Putamen (tissue), 1 donor: ENCODE data around the gene FCAR.
"Not testable (repeated sequence)": the region's sequence is repeated elsewhere in the genome, so short reads cannot be mapped to it uniquely, and the experiment has no call there.

Source experiments
- DNase-seq: peaks from one replicate; pipeline ENCODE4 v3.0.0-alpha.2; 2016; ENCODE audit warnings: low spot score

Gene FCAR

DNA sequence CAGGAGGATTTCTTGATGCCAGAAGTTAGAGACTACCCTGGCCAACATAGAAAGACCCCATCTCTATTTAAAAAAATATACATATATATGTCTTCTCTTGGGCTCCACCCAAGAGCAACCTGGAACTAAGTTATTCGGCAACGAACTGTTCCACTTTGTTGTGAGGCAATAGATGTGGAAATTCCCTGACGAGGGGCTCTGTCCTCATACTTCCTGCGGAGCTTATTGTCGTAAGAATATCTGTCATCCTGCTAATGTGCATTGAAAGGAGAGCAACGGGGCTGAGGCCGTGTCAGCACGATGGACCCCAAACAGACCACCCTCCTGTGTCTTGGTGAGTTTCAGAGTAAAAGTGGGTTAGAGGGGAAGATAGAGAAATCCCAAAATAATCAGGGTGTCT, at the start of gene FCAR:
Gene FCAR (plus strand): TSS at position 246 of the 400 bp plus-strand sequence. CDS start 55 bp downstream, at position 301.
- DNase-seq, result no peak

- DNase-seq, result not testable (repeated sequence)
Observed at GRCh38 chr19:54824416-54824815, 49.6 kb upstream of the FCAR start.

DNA sequence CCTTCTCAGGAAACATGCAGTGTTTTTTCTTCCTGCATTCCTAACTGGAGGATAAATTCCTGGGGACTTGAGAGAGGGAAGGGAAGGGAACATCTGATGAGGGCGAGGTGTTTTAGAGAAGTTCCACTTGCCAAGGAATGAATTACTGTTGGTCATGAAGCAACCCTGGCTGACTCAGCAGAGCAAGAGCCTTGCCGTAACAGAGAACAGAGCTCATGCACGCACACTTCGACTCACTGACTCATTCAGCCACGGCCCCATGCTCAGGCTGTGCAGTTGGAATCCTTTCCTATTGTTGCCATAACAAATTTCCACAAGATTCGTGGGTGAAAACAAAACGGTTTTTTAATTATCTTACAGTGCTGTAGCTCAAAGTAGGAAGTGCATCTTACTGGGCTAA, 48.7 kb upstream of the FCAR start:
- not testable (repeated sequence) for DNase-seq

DNA sequence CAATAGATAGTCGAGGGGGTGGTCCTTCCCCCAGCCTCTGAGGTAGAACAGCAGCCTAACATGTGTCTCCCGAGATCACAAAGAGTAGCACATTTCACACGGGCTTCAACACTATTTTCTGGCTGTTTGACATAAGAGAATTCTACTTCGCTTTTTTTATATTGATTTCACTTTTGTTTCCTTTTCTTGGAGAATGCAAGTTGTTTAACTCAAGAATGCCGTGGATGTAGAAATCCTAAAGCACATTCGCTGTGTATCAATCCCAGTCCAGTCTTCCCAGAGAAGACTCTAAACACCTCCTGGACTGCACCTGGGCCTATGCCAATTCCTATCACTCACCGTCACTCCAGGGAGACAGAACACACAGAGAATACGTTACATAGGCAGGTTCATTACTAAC, 46.0 kb upstream of the FCAR start:
- DNase-seq, result not testable (repeated sequence)

DNA sequence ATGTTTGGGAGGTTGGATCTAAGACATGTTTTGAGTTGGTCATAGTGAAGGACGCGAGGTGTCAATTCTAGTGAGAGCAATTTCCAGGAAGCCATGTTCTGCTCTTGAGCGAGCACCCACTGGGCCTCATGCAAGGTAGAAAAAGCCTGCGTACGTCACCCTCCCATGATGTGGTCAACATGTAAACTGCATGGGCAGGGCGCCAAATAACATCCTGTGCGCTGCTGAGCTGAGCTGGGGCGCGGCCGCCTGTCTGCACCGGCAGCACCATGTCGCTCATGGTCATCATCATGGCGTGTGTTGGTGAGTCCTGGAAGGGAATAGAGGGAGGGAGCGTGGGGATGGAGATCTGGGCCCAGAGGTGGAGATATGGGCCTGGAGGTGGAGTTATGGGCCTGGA, 41.5 kb upstream of the FCAR start, which contains the start of gene KIR2DS4:
Gene KIR2DS4 (plus strand): TSS at position 181 of the 400 bp plus-strand sequence.
- DNase-seq, result not testable (repeated sequence)

DNA sequence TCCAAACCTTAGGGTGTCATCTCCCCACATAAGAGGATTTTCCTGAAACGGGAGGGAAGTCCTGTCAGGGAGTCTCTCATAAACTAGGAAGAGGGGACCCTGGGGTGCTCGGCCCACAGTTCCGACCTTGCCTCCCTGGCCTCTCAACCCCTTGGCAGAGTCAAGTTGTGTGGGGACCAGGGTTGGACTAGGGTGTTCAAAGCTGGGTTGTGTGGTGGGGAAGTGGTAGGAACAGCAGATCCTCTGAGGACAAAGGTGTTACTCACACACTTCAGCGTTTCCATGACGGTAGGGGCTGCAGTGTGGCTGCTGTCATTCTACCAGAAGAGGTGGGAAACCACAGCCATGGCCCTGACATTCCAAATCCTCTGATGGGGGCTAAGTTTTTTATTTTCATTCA, 38.9 kb upstream of the FCAR start:
- not testable (repeated sequence) for DNase-seq

GRCh38 chr19:54837522-54837921, 36.5 kb upstream of the FCAR start:
- not testable (repeated sequence) for DNase-seq

DNA sequence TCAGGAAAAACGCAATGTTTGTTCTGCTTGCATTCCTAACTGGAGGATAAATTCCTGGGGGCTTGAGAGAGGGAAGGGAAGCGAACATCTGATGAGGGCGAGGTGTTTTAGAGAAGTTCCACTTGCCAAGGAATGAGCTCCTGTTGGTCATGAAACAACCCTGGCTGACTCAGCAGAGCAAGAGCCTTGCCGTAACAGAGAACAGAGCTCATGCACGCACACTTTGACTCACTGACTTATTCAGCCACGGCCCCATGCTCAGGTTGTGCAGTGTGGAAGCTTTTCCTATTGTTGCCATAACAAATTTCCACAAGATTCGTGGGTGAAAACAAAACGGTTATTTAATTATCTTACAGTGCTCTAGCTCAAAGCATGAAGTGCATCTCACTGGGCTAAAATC, 30.9 kb upstream of the FCAR start:
- DNase-seq, result not testable (repeated sequence)

GRCh38 chr19:54850061-54850640, 23.9 kb upstream of the FCAR start, which contains the start of gene KIR3DL2:
TSS of gene KIR3DL2 (plus strand) at chr19:54850443. CDS start at chr19:54850476, 33 bp downstream.
- DNase-seq, result not testable (repeated sequence)

DNA sequence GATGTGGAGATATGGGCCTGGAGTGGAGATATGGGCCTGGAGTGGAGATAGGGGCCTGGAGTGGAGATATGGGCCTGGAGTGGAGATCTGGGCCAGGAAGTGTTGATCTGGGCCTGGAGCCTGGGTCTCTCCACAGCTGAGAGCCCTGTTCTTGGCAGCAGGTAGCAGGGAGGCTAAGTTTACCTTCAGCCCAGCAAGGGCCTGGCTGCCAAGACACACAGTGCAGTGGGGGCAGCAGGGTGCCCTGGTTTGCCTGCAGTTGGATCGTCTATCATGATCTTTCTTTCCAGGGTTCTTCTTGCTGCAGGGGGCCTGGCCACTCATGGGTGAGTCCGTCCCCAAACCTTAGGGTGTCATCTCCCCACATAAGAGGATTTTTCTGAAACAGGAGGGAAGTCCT, 23.1 kb upstream of the FCAR start:
- no peak for DNase-seq

DNA sequence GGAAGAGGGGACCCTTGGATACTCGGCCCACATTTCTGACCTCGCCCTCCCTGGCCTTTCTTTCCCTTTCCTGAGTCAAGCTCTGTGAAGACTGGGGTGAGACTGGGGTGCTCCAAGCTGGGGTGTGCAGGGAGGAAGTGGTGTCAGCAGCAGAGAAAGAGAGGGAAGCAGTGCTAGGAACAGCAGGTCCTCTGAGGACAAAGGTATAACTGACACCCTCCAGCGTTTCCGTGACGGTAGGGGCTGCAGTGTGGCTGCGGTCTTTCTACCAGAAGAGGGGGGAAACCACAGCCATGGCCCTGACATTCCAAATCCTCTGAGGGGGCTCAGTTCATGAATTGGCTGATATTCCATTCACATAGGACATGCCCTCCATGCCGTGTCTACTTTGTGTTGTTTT, 22.7 kb upstream of the FCAR start:
- no peak for DNase-seq

DNA sequence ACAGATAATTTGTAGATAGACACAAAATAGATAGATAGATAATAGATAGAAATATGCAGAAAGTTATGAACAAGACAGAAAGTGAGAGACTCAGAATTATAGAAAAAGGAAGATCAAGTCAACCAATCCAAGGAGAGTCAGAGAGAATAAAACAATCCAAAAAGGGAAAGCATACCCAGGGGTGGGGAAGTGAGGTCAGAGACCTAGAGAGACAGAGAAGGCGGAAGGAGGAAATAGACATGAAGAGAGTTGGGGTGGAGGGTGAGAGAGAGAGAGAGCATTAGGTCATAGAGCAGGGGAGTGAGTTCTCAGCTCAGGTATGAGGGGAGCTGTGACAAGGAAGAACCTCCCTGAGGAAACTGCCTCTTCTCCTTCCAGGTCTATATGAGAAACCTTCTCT, 18.8 kb upstream of the FCAR start:
- DNase-seq, result not testable (repeated sequence)

- DNase-seq, result not testable (repeated sequence)
Observed at GRCh38 chr19:54858476-54858875, 15.6 kb upstream of the FCAR start.

- not testable (repeated sequence) for DNase-seq
Observed at GRCh38 chr19:54859421-54859820, 14.6 kb upstream of the FCAR start.

DNA sequence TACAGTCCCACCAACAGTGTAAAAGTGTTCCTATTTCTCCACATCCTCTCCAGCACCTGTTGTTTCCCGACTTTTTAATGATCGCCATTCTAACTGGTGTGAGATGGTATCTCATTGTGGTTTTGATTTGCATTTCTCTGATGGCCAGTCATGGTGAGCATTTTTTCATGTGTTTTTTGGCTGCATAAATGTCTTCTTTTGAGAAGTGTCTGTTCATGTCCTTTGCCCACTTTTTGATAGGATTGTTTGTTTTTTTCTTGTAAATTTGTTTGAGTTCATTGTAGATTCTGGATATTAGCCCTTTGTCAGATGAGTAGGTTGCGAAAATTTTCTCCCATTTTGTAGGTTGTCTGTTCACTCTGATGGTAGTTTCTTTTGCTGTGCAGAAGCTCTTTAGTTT, 10.6 kb upstream of the FCAR start:
- DNase-seq, result not testable (repeated sequence)

- no peak for DNase-seq
Observed at GRCh38 chr19:54871696-54872095, 2.3 kb upstream of the FCAR start.

GRCh38 chr19:54875506-54875905, 1.5 kb downstream of the FCAR start:
- DNase-seq, result peak; percentile 10

GRCh38 chr19:54877471-54877870, 3.4 kb downstream of the FCAR start:
- no peak for DNase-seq

GRCh38 chr19:54881884-54882283, 7.8 kb downstream of the FCAR start:
- no peak for DNase-seq

- DNase-seq, result no peak
Observed at GRCh38 chr19:54882758-54883157, 8.7 kb downstream of the FCAR start.

DNA sequence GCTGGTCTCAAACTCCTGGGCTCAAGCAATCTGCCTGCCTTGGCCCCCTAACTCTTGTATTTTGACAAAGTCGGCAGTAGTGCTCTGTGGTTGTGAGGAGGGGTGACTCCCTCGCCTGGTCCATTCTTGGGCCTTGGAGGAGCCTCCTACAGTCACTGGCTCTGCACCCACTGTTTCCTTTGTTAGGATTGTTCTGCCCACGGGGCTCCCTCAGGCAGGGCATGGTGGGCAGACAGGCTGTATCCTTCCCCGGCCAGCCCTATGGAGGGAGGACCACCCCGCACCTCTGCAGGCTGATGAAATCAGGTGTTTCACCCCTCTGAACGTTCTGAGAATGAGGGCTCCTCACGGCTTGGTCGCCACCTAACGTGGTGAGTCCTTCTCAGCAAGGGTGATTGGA, 9.2 kb downstream of the FCAR start:
- no peak for DNase-seq

GRCh38 chr19:54888239-54888638, 14.2 kb downstream of the FCAR start:
- DNase-seq, result no peak

GRCh38 chr19:54889566-54889965, 15.5 kb downstream of the FCAR start:
- DNase-seq, result no peak

- DNase-seq, result no peak
Observed at GRCh38 chr19:54893406-54893805, 19.4 kb downstream of the FCAR start.
